K562 (cell line): ENCODE results near the gene MEF2C. TPM values are rescaled to one million over a fixed set of nuclear protein-coding genes. Genes with fewer than 3 reads are reported as not detected.

Experiments used
- ATAC-seq: fragments of 200-7000 bp; cut with Tn5 transposase; 3 replicates; pipeline ENCODE4 v1.9.1; 2020; ENCODE audit warnings: moderate library complexity
- BruUV-seq: library from RNA; stranded (reverse); fragments of 400-500 nt; replicated peaks from 2 replicates; lab custom pipeline; 2021; lab: Mats Ljungman, UMichigan
- CTCF ChIA-PET: fragments of 300-600 bp; formaldehyde crosslinking; extraction: SDS; loops from one replicate; lab custom pipeline; 2021; ENCODE audit warnings: low intra/inter-chr PET ratio; lab: Yijun Ruan, JAX
- POLR2A ChIA-PET: fragments of 300-600, 350-650 bp; sonication (Branson Sonifier 250); formaldehyde crosslinking; extraction: SDS; loops from one replicate; lab custom pipeline; 2021; ENCODE audit warnings: antibody characterized with exemption, inconsistent platforms; lab: Yijun Ruan, JAX
- DNase-seq, 4 experiments: peaks; one replicate each; pipeline versions ENCODE4 v3.0.0 to v3.0.0-alpha.2; 2011 to 2018; ENCODE audit warnings: low spot score in 3 of 4, mixed read lengths in 3 of 4; ENCODE audit errors: extremely low read depth in 1 of 4
- FAIRE-seq: peaks from 2 replicates; lab custom pipeline; 2011; peaks lifted over from hg19 to GRCh38; lab: Jason Lieb, UNC
- H2AFZ ChIP-seq: 2 replicates; pipeline ENCODE4 v1.6.0; 2011; ENCODE audit warnings: low read depth, low read length, control low read depth, inconsistent platforms
- H3K27ac ChIP-seq: fragments of 200-600 bp; 3 replicates; pipeline ENCODE4 v1.8.0; 2011; ENCODE audit warnings: low read depth, mild to moderate bottlenecking, control low read depth, inconsistent platforms, low read length, moderate library complexity, mixed read lengths; ENCODE audit errors: extremely low read depth
- H3K27me3 ChIP-seq, 2 experiments: fragments of 300-600 bp in 1 of 2; 2 replicates in 1 of 2; 3 replicates in 1 of 2; pipeline versions ENCODE4 v1.6.0 to v1.8.0; 2011; ENCODE audit warnings: inconsistent platforms in 2 of 2, low read length in 2 of 2, mild to moderate bottlenecking in 1 of 2, mixed read lengths in 1 of 2, moderate library complexity in 1 of 2; ENCODE audit not compliant: control insufficient read depth in 2 of 2, insufficient read depth in 2 of 2
- H3K36me3 ChIP-seq: fragments of 300-600 bp; 3 replicates; pipeline ENCODE4 v1.8.0; 2011; ENCODE audit warnings: mild to moderate bottlenecking, low read length, inconsistent platforms; ENCODE audit not compliant: control insufficient read depth, insufficient read depth
- H3K4me1 ChIP-seq, 2 experiments: fragments of 200-600 bp in 1 of 2; replicated peaks in 1 of 2; 2 replicates in 1 of 2; 3 replicates in 1 of 2; pipeline versions ENCODE4 v1.5.1 to v1.8.0; 2011; ENCODE audit warnings: inconsistent platforms in 2 of 2, low read length in 2 of 2, mild to moderate bottlenecking in 1 of 2, mixed read lengths in 1 of 2, moderate library complexity in 1 of 2; ENCODE audit not compliant: control insufficient read depth in 2 of 2, insufficient read depth in 2 of 2
- H3K4me2 ChIP-seq: 2 replicates; pipeline ENCODE4 v1.6.1; 2011; ENCODE audit warnings: low read length, control low read depth, inconsistent platforms, mixed read lengths; ENCODE audit not compliant: insufficient read depth
- H3K4me3 ChIP-seq: fragments of 200-600 bp; sonication (generic), shearing (Covaris generic); 2 replicates; pipeline ENCODE4 v1.5.1; 2016; ENCODE audit warnings: control low read depth, inconsistent platforms
- H3K79me2 ChIP-seq: fragments of 200-600 bp; 3 replicates; pipeline ENCODE4 v1.8.0; 2011; ENCODE audit warnings: low read length, inconsistent platforms; ENCODE audit not compliant: control insufficient read depth, insufficient read depth
- H3K9ac ChIP-seq, 2 experiments: 2 replicates each; pipeline versions ENCODE4 v1.6.0 to v1.6.1; 2011; ENCODE audit warnings: low read depth in 2 of 2, low read length in 2 of 2, control low read depth in 1 of 2, inconsistent platforms in 1 of 2, mild to moderate bottlenecking in 1 of 2, mixed read lengths in 1 of 2; ENCODE audit not compliant: insufficient read depth in 1 of 2
- H3K9me1 ChIP-seq: one replicate; pipeline ENCODE4 v1.6.0; 2011; ENCODE audit warnings: inconsistent platforms, mild to moderate bottlenecking, low read length, moderate library complexity; ENCODE audit not compliant: control insufficient read depth, insufficient read depth
- H3K9me3 ChIP-seq: replicated peaks from 2 replicates; pipeline ENCODE4 v1.5.1; 2011; ENCODE audit warnings: low read depth, low read length, inconsistent platforms; ENCODE audit not compliant: control insufficient read depth, insufficient read depth
- H4K20me1 ChIP-seq: replicated peaks from 2 replicates; pipeline ENCODE4 v1.6.1; 2011; ENCODE audit warnings: low read length, inconsistent platforms, mixed read lengths; ENCODE audit not compliant: control insufficient read depth, insufficient read depth
- ESRRB ChIP-seq: fragments of 250-450 bp; sonication (Bioruptor Pico); IDR thresholded peaks from 2 replicates; pipeline ENCODE4 v1.5.0; 2020; ENCODE audit warnings: mild to moderate bottlenecking, moderate library complexity, borderline replicate concordance
- MBD2 ChIP-seq: sonication (generic); IDR thresholded peaks from 2 replicates; pipeline ENCODE4 v1.6.1; 2016; ENCODE audit warnings: low read depth, borderline replicate concordance
- PML ChIP-seq: IDR thresholded peaks from 2 replicates; pipeline ENCODE4 v1.6.1; 2012; ENCODE audit warnings: low read length, inconsistent platforms
- RBM34 ChIP-seq: fragments of 200-400 bp; formaldehyde crosslinking; IDR thresholded peaks from 2 replicates; pipeline ENCODE4 v1.6.1; 2018; ENCODE audit warnings: low read length, borderline replicate concordance; ENCODE audit not compliant: insufficient read depth
- RFX7 ChIP-seq: fragments of 250-450 bp; sonication (Bioruptor Pico); IDR thresholded peaks from 2 replicates; pipeline ENCODE4 v1.5.1; 2021; ENCODE audit warnings: mild to moderate bottlenecking
- ZBTB43 ChIP-seq: sonication (generic); formaldehyde crosslinking; IDR thresholded peaks from 2 replicates; pipeline ENCODE4 v1.8.0; 2023; ENCODE audit warnings: mild to moderate bottlenecking, missing genetic modification reagents
- ZNF140 ChIP-seq: fragments of 250-450 bp; sonication (Bioruptor Pico); IDR thresholded peaks from 2 replicates; pipeline ENCODE4 v1.8.0; 2021; ENCODE audit warnings: moderate library complexity, mild to moderate bottlenecking, inconsistent platforms
- ZNF592 ChIP-seq: fragments of 450-650 bp; IDR thresholded peaks from 2 replicates; pipeline ENCODE4 v1.6.1; 2017; ENCODE audit warnings: antibody characterized with exemption, mild to moderate bottlenecking
- ZNF695 ChIP-seq: fragments of 450-650 bp; formaldehyde crosslinking; IDR thresholded peaks from 2 replicates; pipeline ENCODE4 v1.4.0; 2020; ENCODE audit warnings: mild to moderate bottlenecking, moderate library complexity
- whole genome bisulfite sequencing: fragments of 100-300 bp; shearing (Covaris generic); methylation state at CpG from one replicate; pipeline ENCODE4 v1.1.6; 2016; ENCODE audit warnings: low coverage, mixed read lengths; ENCODE audit not compliant: insufficient coverage; ENCODE audit errors: missing lambda C conversion rate; 5-methylcytosine and 5-hydroxymethylcytosine counted together
- in situ Hi-C: fragments of 300-500 bp; cut with MboI; formaldehyde crosslinking; loops from 4 replicates; pipeline ENCODE4 v1.15.0; 2018; ENCODE audit warnings: inconsistent platforms, mixed read lengths
- intact Hi-C: fragments of 100-400 bp; cut with micrococcal nuclease; formaldehyde crosslinking; loops from 2 replicates; pipeline ENCODE4 v1.14.2; 2022
- polyA plus RNA-seq, 8 experiments: library from polyadenylated mRNA; depleted of rRNA in 4 of 8; stranded (reverse) in 5 of 8; unstranded in 3 of 8; fragments of >200 nt; fragmentation: Nextera tagmentation in 2 of 8; fragmentation: Illumina TruSeq in 1 of 8; extraction: Ambion mirVana in 2 of 8; extraction: Trizol in 1 of 8; gene quantifications; 2 replicates each; pipeline versions ENCODE4 v1.2.1 to v1.2.3, GENCODE V29; 2011 to 2014; ENCODE audit warnings: inconsistent platforms in 1 of 8, missing spikeins in 1 of 8
- total RNA-seq, 7 experiments: library from RNA; depleted of rRNA in 6 of 7; stranded (reverse); fragments of >200 nt in 6 of 7; fragmentation: Illumina TruSeq in 2 of 7; extraction: Trizol in 2 of 7; gene quantifications; 2 replicates each; pipeline versions ENCODE4 v1.2.1 to v1.2.3, GENCODE V29; 2011 to 2021; ENCODE audit warnings: low replicate concordance in 1 of 7

The MEF2C gene
- total and polyA plus RNA-seq, 9 of the 15 experiments (the other 6 are each of a cell fraction or from before 2014, with no cell fraction given): 25.1 to 67.8 (median 58.3) TPM

GRCh38 chr5:88860501-88860900, 22.5 kb downstream of the MEF2C start:
- no peaks in the 10 kb centered on the region for H4K20me1 ChIP-seq
- no peak overlapping the region for H3K4me2 ChIP-seq
- peaks cover 2% of the 10 kb centered on the region; the same call in 1 of the 2 replicates for H3K9me3 ChIP-seq
- no peaks in the 10 kb centered on the region for H3K9me1 ChIP-seq
- H3K4me3 ChIP-seq: no peak overlapping the region
- no peak overlapping the region for H2AFZ ChIP-seq
- intact Hi-C loops: no loop called here
- no peaks in the 10 kb centered on the region for H3K27me3 ChIP-seq
- ChIA-PET CTCF (no interaction called here), POLR2A (interaction anchor here (0.5 kb wide), 1 partner anchor 156 kb away, joined by 3 read pairs; no protein-coding TSS in a partner anchor)
- no peak for DNase-seq
- peaks cover 26% of the 10 kb centered on the region for H3K36me3 ChIP-seq
- FAIRE-seq: no peak
- H3K9ac ChIP-seq: no peak overlapping the region
- BruUV-seq: no TSS peak
- no peaks in the 10 kb centered on the region for H3K4me1 ChIP-seq
- H3K27ac ChIP-seq: no peak overlapping the region
- no peak for ATAC-seq
- no peak for TF ChIP-seq MBD2
- in situ Hi-C loops: no loop called here
- H3K79me2 ChIP-seq: peaks cover 7% of the 10 kb centered on the region; the same call in 2 of the 3 replicates
- 80% methylated on average over 1 of the region's 1 CpG for WGBS

GRCh38 chr5:88858392-88858791, 24.6 kb downstream of the MEF2C start:
- in situ Hi-C loops (no loop called here), intact Hi-C loops (no loop called here)
- Histone ChIP-seq H2AFZ (no peak overlapping the region), H3K9me3 (peaks cover 2% of the 10 kb centered on the region; the same call in 1 of the 2 replicates), H3K79me2 (no peaks in the 10 kb centered on the region; the same call in 2 of the 3 replicates), H4K20me1 (no peaks in the 10 kb centered on the region), H3K27ac (no peak overlapping the region), H3K4me1 (no peaks in the 10 kb centered on the region), H3K9me1 (no peaks in the 10 kb centered on the region), H3K9ac (no peak overlapping the region), H3K4me3 (no peak overlapping the region), H3K4me2 (no peak overlapping the region), H3K27me3 (no peaks in the 10 kb centered on the region), H3K36me3 (peaks cover 26% of the 10 kb centered on the region)
- ChIA-PET POLR2A (no interaction called here), CTCF (no interaction called here)
- DNase-seq (no peak), ATAC-seq (no peak), FAIRE-seq (no peak)
- WGBS: 77% methylated on average over 1 of the region's 1 CpG
- BruUV-seq: no TSS peak
- TF ChIP-seq ZBTB43: no peak
- TF ChIP-seq ZNF592: no peak
- TF ChIP-seq ESRRB: no peak
- TF ChIP-seq RBM34: no peak
- no peak for TF ChIP-seq ZNF695 (CRISPR knock-in tag)
- no peak for TF ChIP-seq ZNF140 (CRISPR knock-in tag)
- no peak for TF ChIP-seq RFX7 (CRISPR knock-in tag)
- no peak for TF ChIP-seq PML
